Gastrocnemius medialis (tissue), 4 donors: ENCODE results near the gene KRTAP5-2. TPM values are rescaled to one million over a fixed set of nuclear protein-coding genes. Genes with fewer than 3 reads are reported as not detected.
"Not testable (repeated sequence)": the region's sequence is repeated elsewhere in the genome, so short reads cannot be mapped to it uniquely, and the experiment has no call there.

Experiments used
- ATAC-seq, 2 donors: fragments of 150-250 bp; one replicate each; pipeline ENCODE4 v1.9.1; 2016
- DNase-seq, 2 donors: peaks; one replicate each; pipeline ENCODE4 v3.0.0-alpha.2; 2019
- H3K27ac ChIP-seq, 4 donors: fragments of 200-600 bp; sonication (generic); 1 replicate in 1 of 4; 2 replicates in 3 of 4; pipeline ENCODE4 v1.5.1; 2016 to 2018; ENCODE audit warnings: mild to moderate bottlenecking in 2 of 4, moderate library complexity in 1 of 4
- H3K27me3 ChIP-seq, 3 donors: fragments of 200-600 bp; sonication (generic) in 2 of 3; 1 replicate in 1 of 3; 2 replicates in 2 of 3; pipeline versions ENCODE4 v1.5.1 to v1.6.0; 2016 to 2019; ENCODE audit warnings: mild to moderate bottlenecking in 1 of 3, moderate library complexity in 1 of 3
- H3K36me3 ChIP-seq, 2 donors: fragments of 200-600 bp; sonication (generic) in 1 of 2; one replicate each; pipeline ENCODE4 v1.5.1; 2017 to 2018
- H3K4me1 ChIP-seq, 2 donors: fragments of 200-600 bp; sonication (generic) in 1 of 2; one replicate each; pipeline ENCODE4 v1.5.1; 2016 to 2017; ENCODE audit warnings: mild to moderate bottlenecking in 2 of 2
- H3K4me3 ChIP-seq, 4 donors: fragments of 200-600 bp; sonication (generic) in 3 of 4; 1 replicate in 1 of 4; 2 replicates in 3 of 4; pipeline ENCODE4 v1.5.1; 2016 to 2019; ENCODE audit warnings: mild to moderate bottlenecking in 2 of 4
- H3K9me3 ChIP-seq, 3 donors: fragments of 200-600 bp; sonication (generic) in 2 of 3; 1 replicate in 1 of 3; 2 replicates in 2 of 3; pipeline ENCODE4 v1.5.1; 2016 to 2019
- POLR2A ChIP-seq, 2 donors: fragments of 450-650 bp; IDR thresholded peaks; one replicate each; pipeline ENCODE4 v1.6.1; 2017; ENCODE audit warnings: antibody characterized with exemption in 2 of 2, mild to moderate bottlenecking in 2 of 2, moderate library complexity in 2 of 2
- in situ Hi-C, 4 donors: fragments of 200-750 bp; cut with MboI; loops; one replicate each; pipeline versions ENCODE4 v1.15.0 to v1.8.0; 2017; ENCODE audit warnings: low sequenced_read_pairs in 4 of 4
- intact Hi-C: fragments of 100-400 bp; cut with DNase I; formaldehyde crosslinking; loops from one replicate; pipeline ENCODE4 v1.15.1; 2023; ENCODE audit warnings: low total_unique reads
- total RNA-seq, 4 donors: library from RNA; depleted of rRNA; stranded (reverse); fragments of >200 nt; gene quantifications; one replicate each; pipeline versions ENCODE4 v1.1.0 to v1.2.3, GENCODE V29; 2016
- TF ChIP-seq, protein P1 (sequence below), 5 experiments: fragments of 450-650 bp in 3 of 5; fragments of 200-600 bp in 2 of 5; sonication (generic) in 2 of 5; IDR thresholded peaks in 4 of 5; conservative IDR thresholded peaks in 1 of 5; 1 replicate in 4 of 5; 2 replicates in 1 of 5; pipeline ENCODE4 v1.5.1; 2016 to 2019; ENCODE audit warnings: antibody characterized with exemption in 5 of 5, mild to moderate bottlenecking in 3 of 5, moderate library complexity in 3 of 5

The KRTAP5-2 gene
- total RNA-seq, 4 donors from 2014 or later, result not detected

- H3K9me3 ChIP-seq, result no peaks in the 10 kb centered on the region
- H3K4me1 ChIP-seq, result no peaks in the 10 kb centered on the region
- in situ Hi-C loops (no loop called here), intact Hi-C loops (no loop called here)
- ATAC-seq (no peak), DNase-seq (no peak)
- peaks cover 0 to 6% (median 0%) of the 10 kb centered on the region in 3 donors for H3K27me3 ChIP-seq
- no peak overlapping the region for H3K4me3 ChIP-seq
- H3K36me3 ChIP-seq, result no peaks in the 10 kb centered on the region
- H3K27ac ChIP-seq, result no peak overlapping the region
- no peak for TF ChIP-seq POLR2A (IDR thresholded peaks at IDR 0.05)
- TF ChIP-seq, protein P1, sequence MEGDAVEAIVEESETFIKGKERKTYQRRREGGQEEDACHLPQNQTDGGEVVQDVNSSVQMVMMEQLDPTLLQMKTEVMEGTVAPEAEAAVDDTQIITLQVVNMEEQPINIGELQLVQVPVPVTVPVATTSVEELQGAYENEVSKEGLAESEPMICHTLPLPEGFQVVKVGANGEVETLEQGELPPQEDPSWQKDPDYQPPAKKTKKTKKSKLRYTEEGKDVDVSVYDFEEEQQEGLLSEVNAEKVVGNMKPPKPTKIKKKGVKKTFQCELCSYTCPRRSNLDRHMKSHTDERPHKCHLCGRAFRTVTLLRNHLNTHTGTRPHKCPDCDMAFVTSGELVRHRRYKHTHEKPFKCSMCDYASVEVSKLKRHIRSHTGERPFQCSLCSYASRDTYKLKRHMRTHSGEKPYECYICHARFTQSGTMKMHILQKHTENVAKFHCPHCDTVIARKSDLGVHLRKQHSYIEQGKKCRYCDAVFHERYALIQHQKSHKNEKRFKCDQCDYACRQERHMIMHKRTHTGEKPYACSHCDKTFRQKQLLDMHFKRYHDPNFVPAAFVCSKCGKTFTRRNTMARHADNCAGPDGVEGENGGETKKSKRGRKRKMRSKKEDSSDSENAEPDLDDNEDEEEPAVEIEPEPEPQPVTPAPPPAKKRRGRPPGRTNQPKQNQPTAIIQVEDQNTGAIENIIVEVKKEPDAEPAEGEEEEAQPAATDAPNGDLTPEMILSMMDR (IDR thresholded peaks at IDR 0.05 in 4 of 5, conservative IDR thresholded peaks at IDR 0.05 in 1 of 5), result no peak
Observed at GRCh38 chr11:1598816-1599215, 722 bp upstream of the KRTAP5-2 start.

- H3K4me1 ChIP-seq, result not testable (repeated sequence)
Observed at GRCh38 chr11:1598406-1598805, 312 bp upstream of the KRTAP5-2 start.

DNA sequence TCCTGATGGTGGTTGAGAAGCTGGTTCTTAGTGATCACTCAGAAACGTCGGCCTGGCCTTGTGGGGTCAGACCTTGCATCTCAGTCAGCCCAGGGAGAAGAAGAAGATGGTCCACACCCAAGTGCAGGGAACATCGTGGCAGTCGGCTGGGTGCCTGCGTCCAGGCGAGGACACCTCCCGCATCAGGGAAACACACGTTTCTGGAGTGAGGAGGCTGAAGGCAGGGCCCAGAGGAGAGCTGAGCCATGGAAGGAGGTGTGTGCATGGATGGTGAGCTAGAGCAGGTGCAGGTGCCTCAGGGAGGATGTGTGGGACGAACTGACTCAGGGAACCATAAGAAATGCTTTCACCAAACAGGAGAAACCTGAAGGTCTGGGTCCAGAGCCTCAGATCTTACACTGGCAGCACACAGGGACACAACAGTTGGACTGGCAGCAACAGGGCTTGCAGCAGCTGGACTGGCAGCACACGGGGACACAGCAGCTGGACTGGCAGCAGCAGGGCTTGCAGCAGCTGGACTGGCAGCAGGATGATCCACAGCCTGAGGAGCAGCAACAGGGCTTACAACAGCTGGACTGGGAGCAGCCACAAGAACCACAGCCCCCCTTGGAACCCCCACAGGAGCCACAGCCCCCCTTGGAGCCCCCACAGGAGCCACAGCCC, 632 bp downstream of the KRTAP5-2 start:
- H3K36me3 ChIP-seq, result no peaks in the 10 kb centered on the region
- DNase-seq (no peak), ATAC-seq (no peak)
- H3K4me1 ChIP-seq, result no peaks in the 10 kb centered on the region
- intact Hi-C loops (no loop called here), in situ Hi-C loops (no loop called here)
- TF ChIP-seq POLR2A (IDR thresholded peaks at IDR 0.05), result no peak
- TF ChIP-seq, protein P1 (IDR thresholded peaks at IDR 0.05 in 4 of 5, conservative IDR thresholded peaks at IDR 0.05 in 1 of 5), result no peak
- no peak overlapping the region for H3K4me3 ChIP-seq
- H3K27ac ChIP-seq, result no peak overlapping the region
- H3K27me3 ChIP-seq, result peaks cover 0 to 6% (median 0%) of the 10 kb centered on the region in 3 donors
- no peaks in the 10 kb centered on the region for H3K9me3 ChIP-seq

More at GRCh38 chr11:1598406-1598805, 312 bp upstream of the KRTAP5-2 start:
- DNase-seq, intact Hi-C loops, H3K27ac ChIP-seq, H3K36me3 ChIP-seq, ATAC-seq, H3K4me3 ChIP-seq, in situ Hi-C loops, H3K9me3 ChIP-seq, H3K27me3 ChIP-seq: not testable (repeated sequence)

- not testable (repeated sequence) for H3K36me3 ChIP-seq, ATAC-seq, H3K9me3 ChIP-seq
Observed at GRCh38 chr11:1596576-1597121, 1.4 kb downstream of the KRTAP5-2 start.

GRCh38 chr11:1595994-1596575, 2.0 kb downstream of the KRTAP5-2 start:
- H3K27me3 ChIP-seq, H3K4me1 ChIP-seq, H3K9me3 ChIP-seq, H3K4me3 ChIP-seq, H3K27ac ChIP-seq, DNase-seq, in situ Hi-C loops, H3K36me3 ChIP-seq, ATAC-seq, intact Hi-C loops: not testable (repeated sequence)

More at GRCh38 chr11:1596576-1597121, 1.4 kb downstream of the KRTAP5-2 start:
- H3K27ac ChIP-seq, H3K4me3 ChIP-seq, in situ Hi-C loops, intact Hi-C loops, H3K4me1 ChIP-seq, H3K27me3 ChIP-seq, DNase-seq: not testable (repeated sequence)

GRCh38 chr11:1592628-1593027, 5.5 kb downstream of the KRTAP5-2 start:
- H3K27me3 ChIP-seq, result no peaks in the 10 kb centered on the region
- H3K4me3 ChIP-seq, result no peak overlapping the region
- intact Hi-C loops, result no loop called here
- DNase-seq (no peak), ATAC-seq (no peak)
- peaks cover 12 to 14% of the 10 kb centered on the region in 2 donors for H3K4me1 ChIP-seq
- in situ Hi-C loops, result no loop called here
- H3K27ac ChIP-seq, result no peak overlapping the region
- no peaks in the 10 kb centered on the region for H3K9me3 ChIP-seq
- TF ChIP-seq POLR2A (IDR thresholded peaks at IDR 0.05), result no peak
- TF ChIP-seq, protein P1 (IDR thresholded peaks at IDR 0.05 in 4 of 5, conservative IDR thresholded peaks at IDR 0.05 in 1 of 5), result no peak
- H3K36me3 ChIP-seq, result no peaks in the 10 kb centered on the region
